ENCODE results near the gene CDC42BPA.

DNA sequence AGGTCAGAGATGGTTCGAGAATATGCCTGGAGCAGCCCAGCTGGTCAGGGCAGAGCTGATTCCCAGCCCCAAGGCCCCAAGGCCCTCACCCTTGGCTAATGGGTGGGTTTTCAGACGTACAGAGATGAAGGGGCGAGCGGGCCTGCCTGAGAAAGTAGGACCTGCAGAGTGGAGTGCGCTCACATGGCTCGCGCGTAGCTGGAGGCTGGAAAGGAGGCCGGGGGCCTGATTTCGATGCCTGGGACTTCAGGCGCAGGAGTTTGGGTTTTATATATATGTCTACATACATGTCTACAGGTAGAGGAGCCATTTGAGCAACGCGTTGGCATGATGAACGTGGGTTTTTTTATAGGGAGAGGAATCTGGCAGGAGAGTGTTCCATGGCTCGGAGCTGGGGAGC lies 369.3 kb downstream of the CDC42BPA start:
- TF ChIP-seq CHD2 (IDR thresholded peaks at IDR 0.05; ENCODE audit: low read length, partially characterized antibody), result no peak
- no peak for TF ChIP-seq TEAD4 (IDR thresholded peaks at IDR 0.05; ENCODE audit: borderline replicate concordance, insufficient read depth)
- TF ChIP-seq, protein P1, sequence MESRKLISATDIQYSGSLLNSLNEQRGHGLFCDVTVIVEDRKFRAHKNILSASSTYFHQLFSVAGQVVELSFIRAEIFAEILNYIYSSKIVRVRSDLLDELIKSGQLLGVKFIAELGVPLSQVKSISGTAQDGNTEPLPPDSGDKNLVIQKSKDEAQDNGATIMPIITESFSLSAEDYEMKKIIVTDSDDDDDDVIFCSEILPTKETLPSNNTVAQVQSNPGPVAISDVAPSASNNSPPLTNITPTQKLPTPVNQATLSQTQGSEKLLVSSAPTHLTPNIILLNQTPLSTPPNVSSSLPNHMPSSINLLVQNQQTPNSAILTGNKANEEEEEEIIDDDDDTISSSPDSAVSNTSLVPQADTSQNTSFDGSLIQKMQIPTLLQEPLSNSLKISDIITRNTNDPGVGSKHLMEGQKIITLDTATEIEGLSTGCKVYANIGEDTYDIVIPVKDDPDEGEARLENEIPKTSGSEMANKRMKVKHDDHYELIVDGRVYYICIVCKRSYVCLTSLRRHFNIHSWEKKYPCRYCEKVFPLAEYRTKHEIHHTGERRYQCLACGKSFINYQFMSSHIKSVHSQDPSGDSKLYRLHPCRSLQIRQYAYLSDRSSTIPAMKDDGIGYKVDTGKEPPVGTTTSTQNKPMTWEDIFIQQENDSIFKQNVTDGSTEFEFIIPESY (IDR thresholded peaks at IDR 0.05; ENCODE audit: borderline replicate concordance, low read depth), result no peak
- no peak for TF ChIP-seq RAD21 (IDR thresholded peaks at IDR 0.05; ENCODE audit: low read length)
- no peak for TF ChIP-seq EZH2phosphoT487 (IDR thresholded peaks at IDR 0.05; ENCODE audit: borderline replicate concordance, low read depth)
- TF ChIP-seq, protein P2, sequence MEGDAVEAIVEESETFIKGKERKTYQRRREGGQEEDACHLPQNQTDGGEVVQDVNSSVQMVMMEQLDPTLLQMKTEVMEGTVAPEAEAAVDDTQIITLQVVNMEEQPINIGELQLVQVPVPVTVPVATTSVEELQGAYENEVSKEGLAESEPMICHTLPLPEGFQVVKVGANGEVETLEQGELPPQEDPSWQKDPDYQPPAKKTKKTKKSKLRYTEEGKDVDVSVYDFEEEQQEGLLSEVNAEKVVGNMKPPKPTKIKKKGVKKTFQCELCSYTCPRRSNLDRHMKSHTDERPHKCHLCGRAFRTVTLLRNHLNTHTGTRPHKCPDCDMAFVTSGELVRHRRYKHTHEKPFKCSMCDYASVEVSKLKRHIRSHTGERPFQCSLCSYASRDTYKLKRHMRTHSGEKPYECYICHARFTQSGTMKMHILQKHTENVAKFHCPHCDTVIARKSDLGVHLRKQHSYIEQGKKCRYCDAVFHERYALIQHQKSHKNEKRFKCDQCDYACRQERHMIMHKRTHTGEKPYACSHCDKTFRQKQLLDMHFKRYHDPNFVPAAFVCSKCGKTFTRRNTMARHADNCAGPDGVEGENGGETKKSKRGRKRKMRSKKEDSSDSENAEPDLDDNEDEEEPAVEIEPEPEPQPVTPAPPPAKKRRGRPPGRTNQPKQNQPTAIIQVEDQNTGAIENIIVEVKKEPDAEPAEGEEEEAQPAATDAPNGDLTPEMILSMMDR (IDR thresholded peaks at IDR 0.05), result no peak
- no peak for TF ChIP-seq YY1 (IDR thresholded peaks at IDR 0.05; ENCODE audit: low read depth)
- no peak for TF ChIP-seq MEF2A (IDR thresholded peaks at IDR 0.05; ENCODE audit: borderline replicate concordance, low read depth)
- TF ChIP-seq RCOR1 (IDR thresholded peaks at IDR 0.05; ENCODE audit: low read length), result no peak
- TF ChIP-seq SIN3A (IDR thresholded peaks at IDR 0.05; ENCODE audit: borderline replicate concordance, low read depth, low read length), result no peak
- TF ChIP-seq, protein P3, sequence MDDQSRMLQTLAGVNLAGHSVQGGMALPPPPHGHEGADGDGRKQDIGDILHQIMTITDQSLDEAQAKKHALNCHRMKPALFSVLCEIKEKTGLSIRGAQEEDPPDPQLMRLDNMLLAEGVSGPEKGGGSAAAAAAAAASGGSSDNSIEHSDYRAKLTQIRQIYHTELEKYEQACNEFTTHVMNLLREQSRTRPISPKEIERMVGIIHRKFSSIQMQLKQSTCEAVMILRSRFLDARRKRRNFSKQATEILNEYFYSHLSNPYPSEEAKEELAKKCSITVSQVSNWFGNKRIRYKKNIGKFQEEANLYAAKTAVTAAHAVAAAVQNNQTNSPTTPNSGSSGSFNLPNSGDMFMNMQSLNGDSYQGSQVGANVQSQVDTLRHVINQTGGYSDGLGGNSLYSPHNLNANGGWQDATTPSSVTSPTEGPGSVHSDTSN (IDR thresholded peaks at IDR 0.05), result no peak
- TF ChIP-seq POLR2AphosphoS5 (IDR thresholded peaks at IDR 0.05; ENCODE audit: low read depth, low read length), result no peak
